Breast epithelium (tissue), 3 donors: ENCODE measurements around the gene MYRF.

ENCODE experiments used
- POLR2AphosphoS5 ChIP-seq, 3 donors: sonication (generic); formaldehyde crosslinking; IDR thresholded peaks; one replicate each; pipeline ENCODE4 v1.6.1; 2017; ENCODE audit warnings: antibody characterized with exemption in 3 of 3
- TF ChIP-seq, protein P1 (sequence below), 3 donors: fragments of 450-650 bp; IDR thresholded peaks; one replicate each; pipeline ENCODE4 v1.5.1; 2016 to 2017; ENCODE audit warnings: antibody characterized with exemption in 3 of 3, mild to moderate bottlenecking in 3 of 3, moderate library complexity in 3 of 3

DNA sequence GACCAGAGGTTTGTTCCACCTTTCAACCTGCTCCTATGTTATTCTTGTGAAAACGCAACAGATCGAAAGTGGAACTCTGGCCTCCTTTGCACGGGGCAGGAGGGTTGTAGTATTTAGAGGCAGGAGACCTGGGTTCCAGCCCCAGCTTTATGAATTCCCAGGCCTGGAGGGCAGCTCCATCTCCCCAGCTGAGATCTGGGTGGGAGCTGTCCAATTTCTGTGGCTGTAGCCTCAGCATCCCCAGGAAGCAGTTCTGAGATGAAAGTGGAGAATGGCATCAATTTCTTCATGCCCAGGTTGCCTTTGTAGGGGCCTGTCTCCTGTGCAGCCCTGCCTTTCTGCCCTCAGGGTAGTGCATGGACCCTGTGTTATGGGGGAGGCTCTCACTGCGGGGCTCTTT is 79.8 kb downstream of the MYRF start:
- TF ChIP-seq, protein P1, sequence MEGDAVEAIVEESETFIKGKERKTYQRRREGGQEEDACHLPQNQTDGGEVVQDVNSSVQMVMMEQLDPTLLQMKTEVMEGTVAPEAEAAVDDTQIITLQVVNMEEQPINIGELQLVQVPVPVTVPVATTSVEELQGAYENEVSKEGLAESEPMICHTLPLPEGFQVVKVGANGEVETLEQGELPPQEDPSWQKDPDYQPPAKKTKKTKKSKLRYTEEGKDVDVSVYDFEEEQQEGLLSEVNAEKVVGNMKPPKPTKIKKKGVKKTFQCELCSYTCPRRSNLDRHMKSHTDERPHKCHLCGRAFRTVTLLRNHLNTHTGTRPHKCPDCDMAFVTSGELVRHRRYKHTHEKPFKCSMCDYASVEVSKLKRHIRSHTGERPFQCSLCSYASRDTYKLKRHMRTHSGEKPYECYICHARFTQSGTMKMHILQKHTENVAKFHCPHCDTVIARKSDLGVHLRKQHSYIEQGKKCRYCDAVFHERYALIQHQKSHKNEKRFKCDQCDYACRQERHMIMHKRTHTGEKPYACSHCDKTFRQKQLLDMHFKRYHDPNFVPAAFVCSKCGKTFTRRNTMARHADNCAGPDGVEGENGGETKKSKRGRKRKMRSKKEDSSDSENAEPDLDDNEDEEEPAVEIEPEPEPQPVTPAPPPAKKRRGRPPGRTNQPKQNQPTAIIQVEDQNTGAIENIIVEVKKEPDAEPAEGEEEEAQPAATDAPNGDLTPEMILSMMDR (IDR thresholded peaks at IDR 0.05): no peak
- TF ChIP-seq POLR2AphosphoS5 (IDR thresholded peaks at IDR 0.05): no peak
